HG02610 (cell line): ENCODE measurements around the gene HJURP.
A peak's percentile ranks its signal among the peaks of the same experiment; 100 is the strongest.
"Not testable (repeated sequence)": the region's sequence is repeated elsewhere in the genome, so short reads cannot be mapped to it uniquely, and the experiment has no call there.

Source experiments
- ATAC-seq: cut with Tn5 transposase; IDR thresholded peaks from one replicate; pipeline ENCODE4 v1.9.1; 2021; ENCODE audit warnings: mild to moderate bottlenecking, moderate library complexity; ENCODE audit not compliant: unreplicated experiment

The HJURP gene

GRCh38 chr2:233854241-233854981 lies at the start of gene HJURP:
Gene HJURP (minus strand): TSS chr2:233854535. CDS start chr2:233854500, 35 bp downstream.
- peak; percentile 95 for ATAC-seq

- ATAC-seq = no peak
These were observed 47.5 kb upstream of the HJURP start for GRCh38 chr2:233901884-233902283.

- ATAC-seq = no peak
These were observed 47.0 kb upstream of the HJURP start for GRCh38 chr2:233901367-233901766.

GRCh38 chr2:233896253-233896652 lies 41.9 kb upstream of the HJURP start:
- not testable (repeated sequence) for ATAC-seq

GRCh38 chr2:233892793-233893192 lies 38.5 kb upstream of the HJURP start:
- ATAC-seq = no peak

- ATAC-seq = no peak
These were observed 28.0 kb upstream of the HJURP start for GRCh38 chr2:233882353-233882752.

- not testable (repeated sequence) for ATAC-seq
These were observed 17.8 kb upstream of the HJURP start for GRCh38 chr2:233872125-233872524.

GRCh38 chr2:233871432-233871831 lies 17.1 kb upstream of the HJURP start:
- ATAC-seq = no peak

GRCh38 chr2:233867993-233868532 lies 13.7 kb upstream of the HJURP start, which contains the start of gene MSL3B:
Gene MSL3B (minus strand): TSS chr2:233868386.
- ATAC-seq = peak; percentile 66

GRCh38 chr2:233866479-233866878 lies 12.1 kb upstream of the HJURP start:
- no peak for ATAC-seq

GRCh38 chr2:233865838-233866237 lies 11.5 kb upstream of the HJURP start:
- ATAC-seq = no peak

GRCh38 chr2:233862261-233862768 lies 8.0 kb upstream of the HJURP start:
- ATAC-seq = no peak

- no peak for ATAC-seq
These were observed 4.0 kb upstream of the HJURP start for GRCh38 chr2:233858331-233858730.

- ATAC-seq = no peak
These were observed 3.3 kb upstream of the HJURP start for GRCh38 chr2:233857511-233858141.

GRCh38 chr2:233856184-233856583 lies 1.8 kb upstream of the HJURP start:
- no peak for ATAC-seq

- ATAC-seq = no peak
These were observed 1.0 kb upstream of the HJURP start for GRCh38 chr2:233855345-233855744.

- no peak for ATAC-seq
These were observed 473 bp downstream of the HJURP start for GRCh38 chr2:233853883-233854240.

GRCh38 chr2:233853353-233853752 lies 982 bp downstream of the HJURP start:
- no peak for ATAC-seq

- ATAC-seq = no peak
These were observed 2.3 kb downstream of the HJURP start for GRCh38 chr2:233852056-233852455.

GRCh38 chr2:233851169-233851568 lies 3.2 kb downstream of the HJURP start:
- ATAC-seq = no peak

GRCh38 chr2:233850745-233851144 lies 3.6 kb downstream of the HJURP start:
- ATAC-seq = no peak
